OCI-LY7 (cell line): ENCODE measurements around the gene IER3. TPM values are rescaled to one million over a fixed set of nuclear protein-coding genes. Genes with fewer than 3 reads are reported as not detected.
"Not testable (repeated sequence)": the region's sequence is repeated elsewhere in the genome, so short reads cannot be mapped to it uniquely, and the experiment has no call there.

Source experiments
- BruUV-seq: library from RNA; stranded (reverse); fragments of 400-500 nt; replicated peaks from 2 replicates; lab custom pipeline; 2021; lab: Mats Ljungman, UMichigan
- CTCF ChIA-PET: fragments of 300-600 bp; sonication (Branson Sonifier 250); formaldehyde crosslinking; loops from one replicate; lab custom pipeline; 2022; ENCODE audit warnings: antibody characterized with exemption; ENCODE audit not compliant: unreplicated experiment; lab: Charles Lee
- POLR2A ChIA-PET: fragments of 300-600 bp; sonication (Branson Sonifier 250); formaldehyde crosslinking; loops from one replicate; lab custom pipeline; 2022; ENCODE audit warnings: antibody characterized with exemption; lab: Charles Lee
- DNase-seq: peaks from one replicate; pipeline ENCODE4 v3.0.0-alpha.2; 2015; ENCODE audit warnings: low spot score
- H2AFZ ChIP-seq: fragments of 200-600 bp; sonication (generic), shearing (Covaris generic); 2 replicates; pipeline ENCODE4 v1.6.1; 2014; ENCODE audit warnings: mild to moderate bottlenecking, antibody characterized with exemption, low read length, moderate library complexity
- H3K27ac ChIP-seq: fragments of 200-600 bp; sonication (generic); 2 replicates; pipeline ENCODE4 v1.5.1; 2014; ENCODE audit warnings: mixed run types, low read depth, mild to moderate bottlenecking, moderate library complexity, low read length, inconsistent platforms; ENCODE audit not compliant: poor library complexity, severe bottlenecking
- H3K36me3 ChIP-seq: fragments of 200-600 bp; sonication (generic); 2 replicates; pipeline ENCODE4 v1.6.1; 2014; ENCODE audit warnings: mild to moderate bottlenecking, antibody characterized with exemption, low read length, moderate library complexity, mixed read lengths; ENCODE audit not compliant: insufficient read depth
- H3K4me1 ChIP-seq: fragments of 200-600 bp; sonication (generic); 2 replicates; pipeline ENCODE4 v1.5.1; 2014; ENCODE audit warnings: mild to moderate bottlenecking, low read length; ENCODE audit not compliant: insufficient read depth, poor library complexity, severe bottlenecking
- H3K4me2 ChIP-seq: fragments of 200-600 bp; sonication (generic); 2 replicates; pipeline ENCODE4 v1.6.1; 2014; ENCODE audit warnings: mild to moderate bottlenecking, low read length
- H3K4me3 ChIP-seq: fragments of 200-600 bp; sonication (generic); 2 replicates; pipeline ENCODE4 v1.5.1; 2014; ENCODE audit warnings: mild to moderate bottlenecking, low read depth, low read length; ENCODE audit not compliant: poor library complexity, severe bottlenecking
- H3K79me2 ChIP-seq: fragments of 200-600 bp; sonication (generic); 2 replicates; pipeline ENCODE4 v1.6.1; 2016; ENCODE audit warnings: low read depth, mild to moderate bottlenecking, low read length, moderate library complexity, mixed read lengths; ENCODE audit not compliant: insufficient read depth
- H3K9me2 ChIP-seq: fragments of 200-600 bp; sonication (generic); 2 replicates; pipeline ENCODE4 v1.6.1; 2016; ENCODE audit warnings: mild to moderate bottlenecking, low read length, mixed read lengths; ENCODE audit not compliant: insufficient read depth
- H3K9me3 ChIP-seq: fragments of 200-600 bp; sonication (generic); 2 replicates; pipeline ENCODE4 v1.6.1; 2014; ENCODE audit warnings: mild to moderate bottlenecking, mixed run types, low read length, mixed read lengths
- H4K20me1 ChIP-seq: fragments of 200-600 bp; sonication (generic); 2 replicates; pipeline ENCODE4 v1.6.1; 2014; ENCODE audit warnings: mild to moderate bottlenecking, antibody characterized with exemption, low read length, moderate library complexity, mixed read lengths; ENCODE audit not compliant: insufficient read depth
- CTCF ChIP-seq: fragments of 200-600 bp; sonication (generic); conservative IDR thresholded peaks from 2 replicates; pipeline ENCODE4 v1.5.1; 2014; ENCODE audit warnings: mild to moderate bottlenecking, antibody characterized with exemption, low read length, moderate library complexity, mixed read lengths
- EZH2phosphoT487 ChIP-seq: fragments of 200-600 bp; sonication (generic); IDR thresholded peaks from 2 replicates; pipeline ENCODE4 v1.6.1; 2018; ENCODE audit warnings: low read depth, borderline replicate concordance, mild to moderate bottlenecking, mixed run types, antibody characterized with exemption, low read length, moderate library complexity, mixed read lengths
- intact Hi-C: fragments of 100-400 bp; cut with micrococcal nuclease; formaldehyde crosslinking; loops from one replicate; pipeline ENCODE4 v1.10.0; 2022; ENCODE audit not compliant: unreplicated experiment
- total RNA-seq, 2 experiments: library from RNA; depleted of rRNA in 1 of 2; stranded (reverse); fragments of >200 nt in 1 of 2; shearing (Covaris generic) in 1 of 2; gene quantifications; 2 replicates each; pipeline ENCODE4 v1.2.3, GENCODE V29; 2014 to 2022

IER3 gene
- total RNA-seq, 2 experiments from 2014 or later: 1.3 to 2.8 TPM

GRCh38 chr6:30766461-30767157, 22.3 kb upstream of the IER3 start:
- Histone ChIP-seq H3K36me3 (no peaks in the 10 kb centered on the region), H3K4me2 (no peak overlapping the region), H3K4me3 (no peak overlapping the region), H3K9me3 (no peaks in the 10 kb centered on the region), H4K20me1 (no peaks in the 10 kb centered on the region), H2AFZ (no peak overlapping the region), H3K27ac (no peak overlapping the region), H3K9me2 (no peaks in the 10 kb centered on the region), H3K79me2 (no peaks in the 10 kb centered on the region), H3K4me1 (peaks cover 8% of the 10 kb centered on the region)
- no peak for DNase-seq
- ChIA-PET POLR2A (interaction anchor here (0.5 to 1.0 kb wide), 2 partner anchors 12 to 67 kb away, joined by 4 to 5 read pairs; no protein-coding TSS in a partner anchor), CTCF (no interaction called here)
- BruUV-seq: no TSS peak
- intact Hi-C loops: no loop called here
- TF ChIP-seq CTCF (no peak), EZH2phosphoT487 (no peak)

- CTCF ChIA-PET, BruUV-seq, H3K36me3 ChIP-seq, H3K4me2 ChIP-seq, H3K9me2 ChIP-seq, H3K4me1 ChIP-seq, H4K20me1 ChIP-seq, H3K27ac ChIP-seq, H3K79me2 ChIP-seq, intact Hi-C loops, DNase-seq, H2AFZ ChIP-seq, H3K4me3 ChIP-seq, H3K9me3 ChIP-seq: not testable (repeated sequence)
- POLR2A ChIA-PET: interaction anchor here (1.0 kb wide), 1 partner anchor 68 kb away, joined by 5 read pairs; no protein-coding TSS in a partner anchor
Measured at GRCh38 chr6:30765495-30765894, 21.1 kb upstream of the IER3 start.

GRCh38 chr6:30764490-30765043, 20.2 kb upstream of the IER3 start:
- H3K36me3 ChIP-seq, H3K9me3 ChIP-seq, BruUV-seq, H4K20me1 ChIP-seq, H3K27ac ChIP-seq, H3K9me2 ChIP-seq, H3K79me2 ChIP-seq, intact Hi-C loops, CTCF ChIA-PET, H2AFZ ChIP-seq, H3K4me1 ChIP-seq, H3K4me3 ChIP-seq, POLR2A ChIA-PET, DNase-seq, H3K4me2 ChIP-seq: not testable (repeated sequence)
